Nucleus accumbens (tissue), 56 donors: ENCODE data around the gene NDUFB2.
"Not testable (repeated sequence)": the region's sequence is repeated elsewhere in the genome, so short reads cannot be mapped to it uniquely, and the experiment has no call there.

Experiments
- DNase-seq, 56 donors: peaks; one replicate each; lab custom pipeline; 2025; lab: John Stamatoyannopoulos, UW

Gene NDUFB2

GRCh38 chr7:140671966-140672365 lies 24.5 kb upstream of the NDUFB2 start:
- peak in 1 of 56 donors; percentile 5 for DNase-seq

DNA sequence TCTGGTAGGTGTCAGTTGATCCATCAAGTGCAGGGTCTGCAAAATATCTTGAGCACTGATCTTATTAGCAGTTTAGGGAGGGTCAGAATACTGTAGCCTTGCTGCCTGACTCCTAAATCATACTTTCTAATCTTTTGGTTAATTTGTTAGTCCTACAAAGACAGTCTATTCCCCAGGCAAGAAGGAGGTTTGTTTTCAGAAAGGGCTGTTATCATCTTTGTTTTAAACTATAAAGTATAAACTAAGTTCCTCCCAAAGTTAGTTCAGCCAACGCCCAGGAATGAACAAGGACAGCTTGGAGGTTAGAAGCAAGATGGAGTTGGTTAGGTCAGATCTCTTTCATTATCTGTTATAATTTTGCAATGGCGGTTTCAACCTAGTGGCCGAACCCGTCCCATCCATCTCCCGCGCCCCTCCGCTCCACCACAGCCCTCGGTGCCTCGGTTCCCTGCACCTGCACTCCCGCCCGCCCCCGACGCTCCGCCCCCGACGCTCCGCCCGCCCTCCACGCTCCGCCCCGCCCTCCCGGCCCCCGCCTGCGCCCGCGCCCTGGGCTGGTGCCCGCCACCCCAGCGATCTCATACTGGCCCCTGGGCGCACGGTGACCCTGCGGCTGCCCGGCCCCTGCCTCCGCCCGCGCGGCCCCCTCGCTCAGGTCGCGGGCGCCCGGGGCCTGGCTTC lies 24.0 kb upstream of the NDUFB2 start, which contains the start of gene ADCK2:
Gene ADCK2 (plus strand): TSS at position 564 of the 681 bp plus-strand sequence. CDS start 386 bp downstream, outside the sequence.
- peak in 45 of 56 donors; percentile 8 to 80 (median 56) for DNase-seq

DNA sequence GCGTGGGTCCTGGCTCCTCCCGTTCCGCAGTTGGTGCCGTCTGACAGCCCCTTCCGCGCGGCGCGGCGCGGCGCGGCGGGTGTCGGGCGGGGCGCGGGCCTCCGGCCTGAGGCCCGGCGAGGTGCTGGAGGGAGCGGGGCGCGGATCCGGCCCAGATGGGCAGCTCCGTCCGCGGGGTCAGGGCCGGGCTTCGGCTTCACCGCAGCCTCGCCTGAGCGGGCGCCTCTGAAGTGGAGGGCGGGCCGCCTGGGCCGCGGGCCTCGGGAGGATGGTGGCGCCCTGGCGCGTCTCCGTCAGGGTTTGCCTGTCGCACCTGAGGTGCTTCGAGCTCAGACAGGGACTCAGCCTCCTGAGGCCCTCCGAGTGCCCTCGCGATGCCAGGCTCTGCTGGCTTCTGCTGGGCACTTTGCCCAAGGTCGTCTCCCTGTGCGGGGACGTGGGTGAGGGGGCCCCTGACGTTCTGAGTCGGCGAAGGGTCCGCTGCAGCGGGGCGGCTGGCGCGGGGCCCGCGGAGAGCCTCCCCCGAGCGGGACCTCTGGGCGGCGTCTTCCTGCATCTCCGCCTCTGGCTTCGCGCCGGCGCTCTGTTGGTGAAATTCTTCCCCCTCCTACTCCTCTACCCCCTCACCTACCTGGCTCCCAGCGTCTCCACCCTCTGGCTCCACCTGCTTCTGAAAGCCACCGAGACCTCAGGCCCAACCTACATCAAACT lies 23.3 kb upstream of the NDUFB2 start:
- DNase-seq: peak in 44 of 56 donors; percentile 7 to 76 (median 54)

DNA sequence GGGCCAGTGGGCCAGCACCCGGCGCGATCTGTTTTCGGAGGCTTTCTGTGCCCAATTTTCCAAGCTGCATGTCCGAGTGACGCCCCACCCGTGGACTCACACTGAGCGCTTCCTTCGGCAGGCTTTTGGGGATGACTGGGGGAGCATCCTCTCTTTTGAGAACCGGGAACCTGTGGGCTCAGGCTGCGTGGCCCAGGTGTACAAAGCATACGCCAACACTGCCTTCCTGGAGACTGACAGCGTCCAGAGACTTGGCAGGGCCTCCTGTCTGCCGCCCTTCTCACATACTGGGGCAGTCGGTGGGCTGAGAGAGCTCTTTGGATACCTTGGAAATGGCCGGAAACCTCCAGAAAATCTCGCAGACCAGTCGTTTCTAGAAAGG lies 22.7 kb upstream of the NDUFB2 start:
- peak in 2 of 56 donors; percentile 54 to 64 for DNase-seq

DNA sequence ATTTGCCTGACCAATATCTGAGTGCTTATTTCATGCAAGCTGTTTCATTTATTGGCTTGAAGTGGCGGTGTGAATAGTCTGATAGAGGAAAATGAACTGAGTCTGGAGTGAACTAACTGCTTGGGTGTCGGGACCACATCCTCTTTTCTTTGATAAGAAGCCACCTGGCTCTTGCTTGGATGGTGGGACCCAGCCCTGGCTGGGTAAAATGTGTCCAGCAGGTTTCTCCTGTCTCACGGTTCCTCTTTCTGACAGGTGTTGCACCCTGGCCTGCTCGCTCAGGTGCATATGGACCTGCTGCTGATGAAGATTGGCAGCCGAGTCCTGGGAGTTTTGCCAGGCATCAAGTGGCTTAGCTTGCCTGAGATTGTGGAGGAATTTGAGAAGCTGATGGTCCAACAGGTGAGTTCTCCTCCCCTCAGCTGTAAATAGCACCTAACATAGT lies 22.1 kb upstream of the NDUFB2 start:
- no peak for DNase-seq

DNA sequence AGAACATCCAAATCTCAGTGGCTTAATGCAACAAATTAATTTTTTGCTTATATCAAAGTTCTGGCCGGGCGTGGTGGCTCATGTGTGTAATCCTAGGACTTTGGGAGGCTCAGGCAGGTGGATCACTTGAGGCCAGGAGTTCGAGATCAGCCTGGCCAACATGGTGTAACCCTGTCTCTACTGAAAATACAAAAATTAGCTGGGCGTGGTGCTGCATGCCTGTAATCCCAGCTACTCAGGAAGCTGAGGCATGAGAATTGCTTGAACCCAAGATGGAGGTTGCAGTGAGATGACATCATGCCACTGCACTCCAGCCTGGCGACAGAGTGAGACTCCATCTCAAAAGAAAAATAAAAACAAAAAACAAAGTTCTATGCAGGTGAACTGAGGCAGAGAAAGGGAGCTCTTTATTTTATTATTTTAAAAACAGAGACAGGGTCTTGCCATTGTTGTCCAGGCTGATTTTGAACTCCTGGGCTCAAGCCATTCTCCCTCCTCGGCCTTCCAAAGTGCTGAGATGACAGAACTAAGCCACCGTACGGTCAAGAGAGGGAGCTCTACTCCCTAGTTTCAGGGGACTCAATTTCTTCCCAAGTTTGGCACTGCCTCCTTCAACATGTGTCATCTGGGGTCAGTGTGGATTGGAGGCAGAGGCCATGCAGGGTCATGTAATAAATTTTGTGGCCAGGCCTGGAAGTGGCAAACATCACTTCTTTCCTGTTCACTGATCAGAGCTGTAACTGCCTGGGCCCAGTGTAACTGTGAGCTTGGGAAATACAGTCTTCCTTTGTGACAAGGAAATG lies 21.4 kb upstream of the NDUFB2 start:
- DNase-seq: peak in 30 of 56 donors; percentile 11 to 57 (median 36)

DNA sequence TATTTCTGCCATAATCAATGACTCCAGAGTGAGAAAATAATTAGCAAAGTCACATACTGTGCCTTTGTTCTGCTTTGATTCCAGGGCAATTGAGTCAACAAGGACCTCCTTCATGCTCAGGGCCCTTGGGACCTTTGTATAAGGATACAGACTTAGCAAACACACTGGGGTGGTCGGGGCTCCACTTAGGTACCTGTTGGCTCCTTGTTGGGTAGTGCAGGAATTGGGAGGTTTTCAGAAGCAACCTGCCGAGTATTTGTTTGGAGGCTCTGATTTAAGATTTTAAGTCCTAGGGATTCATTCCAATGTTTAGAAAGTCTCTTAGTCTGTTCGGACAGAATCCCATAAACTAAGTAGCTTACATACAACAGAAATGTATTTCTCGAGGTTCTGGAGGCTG lies 20.8 kb upstream of the NDUFB2 start:
- DNase-seq: no peak

GRCh38 chr7:140676306-140676705 lies 20.2 kb upstream of the NDUFB2 start:
- DNase-seq: no peak

- DNase-seq: not testable (repeated sequence)
These were observed 19.6 kb upstream of the NDUFB2 start for GRCh38 chr7:140676956-140677355.

GRCh38 chr7:140677496-140677895 lies 19.0 kb upstream of the NDUFB2 start:
- no peak for DNase-seq

GRCh38 chr7:140678081-140678815 lies 18.3 kb upstream of the NDUFB2 start:
- DNase-seq: no peak

GRCh38 chr7:140678816-140679130 lies 17.7 kb upstream of the NDUFB2 start:
- DNase-seq: no peak

GRCh38 chr7:140679186-140679585 lies 17.3 kb upstream of the NDUFB2 start:
- no peak for DNase-seq

DNA sequence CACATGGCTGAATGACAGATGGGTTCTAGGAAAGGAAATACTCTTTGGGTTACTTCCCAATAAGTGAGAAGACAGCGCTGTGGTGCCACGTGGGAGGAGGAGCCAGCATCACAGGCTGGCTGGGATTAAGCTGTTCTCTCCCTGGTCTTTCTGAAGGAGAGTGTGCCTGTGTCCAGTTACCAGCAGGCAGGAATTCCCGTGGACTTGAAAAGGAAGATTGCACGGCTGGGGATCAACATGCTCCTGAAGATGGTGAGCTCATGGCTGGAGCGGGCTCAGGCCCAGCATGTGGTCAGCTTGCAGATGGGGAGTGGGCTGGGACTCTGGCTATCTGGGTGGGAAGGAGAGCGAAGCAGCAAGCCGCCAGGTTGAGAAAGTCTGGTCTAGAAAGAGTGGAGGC lies 15.6 kb upstream of the NDUFB2 start:
- no peak for DNase-seq

- DNase-seq: no peak
These were observed 14.7 kb upstream of the NDUFB2 start for GRCh38 chr7:140681766-140682165.

DNA sequence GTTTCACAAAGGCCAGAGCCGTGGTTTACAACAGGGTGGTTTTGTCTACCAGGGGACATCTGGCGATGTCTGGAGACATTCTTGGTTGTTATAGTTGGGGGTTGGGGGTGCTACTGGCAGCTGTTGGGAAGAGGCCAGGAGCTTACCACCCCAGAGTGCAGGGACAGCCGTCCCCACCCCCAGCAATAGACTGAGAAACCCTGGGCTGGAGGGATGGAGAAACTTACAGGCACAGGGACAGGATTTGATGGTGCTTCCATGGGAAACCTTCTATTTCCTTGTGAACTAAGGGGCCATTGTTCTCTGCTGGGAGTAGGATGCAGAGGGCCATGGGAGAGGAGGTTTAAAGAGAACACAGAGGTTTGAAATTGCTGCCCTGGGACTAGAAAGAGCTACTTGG lies 12.9 kb upstream of the NDUFB2 start:
- peak in 22 of 56 donors; percentile 10 to 51 (median 26) for DNase-seq

DNA sequence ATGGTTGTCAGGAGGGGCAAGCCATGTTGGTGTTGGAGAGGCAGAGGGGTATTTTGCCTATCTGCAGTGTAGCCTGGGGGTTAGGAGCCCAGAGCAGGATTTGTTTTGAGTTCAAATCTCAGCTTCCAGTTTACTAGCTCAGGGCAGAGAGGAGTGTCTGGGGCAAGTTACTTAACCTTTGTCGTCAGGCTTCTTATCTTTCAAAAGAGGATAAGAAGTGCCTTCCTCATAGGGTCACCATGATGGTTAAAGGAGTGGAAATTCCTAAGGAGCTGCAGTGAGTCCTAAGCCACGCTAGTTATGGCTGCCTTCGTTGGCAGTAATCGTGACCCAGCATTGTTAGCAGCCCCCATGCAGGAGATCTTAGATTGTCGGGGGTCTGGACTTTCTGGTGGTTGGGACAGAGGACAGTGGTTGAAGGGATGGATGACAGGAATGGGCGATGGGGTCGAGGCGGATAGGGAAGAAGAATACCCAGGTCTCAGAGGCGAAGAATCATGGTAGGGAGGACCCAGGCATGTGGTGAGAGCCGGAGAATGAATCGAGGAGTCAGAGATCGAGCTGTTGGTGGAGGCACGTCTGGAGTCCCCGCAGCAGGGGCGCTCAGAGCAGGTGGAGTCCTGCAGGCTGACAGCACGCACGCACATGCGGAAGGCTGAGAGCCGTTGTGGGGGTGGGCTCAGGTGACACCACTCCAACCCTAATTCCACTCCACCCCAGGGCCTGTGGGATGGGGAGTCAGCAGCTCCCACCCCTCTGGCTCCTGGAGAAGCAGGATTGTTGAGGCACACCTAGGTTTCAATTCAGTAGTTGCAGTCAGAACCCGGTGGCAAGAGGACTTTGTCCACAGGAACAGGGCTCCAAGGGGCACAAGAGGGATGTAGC lies 12.2 kb upstream of the NDUFB2 start:
- no peak for DNase-seq

GRCh38 chr7:140685407-140686087 lies 11.0 kb upstream of the NDUFB2 start:
- no peak for DNase-seq

GRCh38 chr7:140686921-140687320 lies 9.6 kb upstream of the NDUFB2 start:
- no peak for DNase-seq
